Measurements from ENCODE around the gene GET4.

DNA sequence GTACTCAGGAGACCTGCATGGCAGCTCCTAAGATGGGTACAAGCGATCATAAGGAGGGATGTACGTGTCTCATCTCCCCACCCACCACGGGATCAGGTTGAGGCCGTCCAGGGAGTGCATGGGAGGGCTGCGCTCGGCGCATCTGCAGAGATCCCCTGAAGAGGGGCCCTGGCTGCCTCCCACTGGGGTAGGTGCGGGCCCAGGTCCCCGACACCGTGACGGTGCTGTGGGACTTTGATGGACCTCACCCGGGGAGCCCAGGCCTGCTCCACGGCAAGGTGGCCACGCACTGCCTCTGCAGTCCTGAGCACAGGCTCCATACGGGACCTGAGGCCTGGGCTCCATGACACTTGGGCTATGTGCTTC, 12.7 kb downstream of the GET4 start:
- TF ChIP-seq POLR2A (IDR thresholded peaks at IDR 0.05): no peak
- TF ChIP-seq, protein P1, sequence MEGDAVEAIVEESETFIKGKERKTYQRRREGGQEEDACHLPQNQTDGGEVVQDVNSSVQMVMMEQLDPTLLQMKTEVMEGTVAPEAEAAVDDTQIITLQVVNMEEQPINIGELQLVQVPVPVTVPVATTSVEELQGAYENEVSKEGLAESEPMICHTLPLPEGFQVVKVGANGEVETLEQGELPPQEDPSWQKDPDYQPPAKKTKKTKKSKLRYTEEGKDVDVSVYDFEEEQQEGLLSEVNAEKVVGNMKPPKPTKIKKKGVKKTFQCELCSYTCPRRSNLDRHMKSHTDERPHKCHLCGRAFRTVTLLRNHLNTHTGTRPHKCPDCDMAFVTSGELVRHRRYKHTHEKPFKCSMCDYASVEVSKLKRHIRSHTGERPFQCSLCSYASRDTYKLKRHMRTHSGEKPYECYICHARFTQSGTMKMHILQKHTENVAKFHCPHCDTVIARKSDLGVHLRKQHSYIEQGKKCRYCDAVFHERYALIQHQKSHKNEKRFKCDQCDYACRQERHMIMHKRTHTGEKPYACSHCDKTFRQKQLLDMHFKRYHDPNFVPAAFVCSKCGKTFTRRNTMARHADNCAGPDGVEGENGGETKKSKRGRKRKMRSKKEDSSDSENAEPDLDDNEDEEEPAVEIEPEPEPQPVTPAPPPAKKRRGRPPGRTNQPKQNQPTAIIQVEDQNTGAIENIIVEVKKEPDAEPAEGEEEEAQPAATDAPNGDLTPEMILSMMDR (IDR thresholded peaks at IDR 0.05 in 4 of 5, conservative IDR thresholded peaks at IDR 0.05 in 1 of 5): no peak
